ENCODE data around the gene C17orf67. TPM values are rescaled to one million over a fixed set of nuclear protein-coding genes. Genes with fewer than 3 reads are reported as not detected.

C17orf67 gene
- total RNA-seq, 6 donors from 2014 or later: 0.76 to 4.2 (median 1.6) TPM

DNA sequence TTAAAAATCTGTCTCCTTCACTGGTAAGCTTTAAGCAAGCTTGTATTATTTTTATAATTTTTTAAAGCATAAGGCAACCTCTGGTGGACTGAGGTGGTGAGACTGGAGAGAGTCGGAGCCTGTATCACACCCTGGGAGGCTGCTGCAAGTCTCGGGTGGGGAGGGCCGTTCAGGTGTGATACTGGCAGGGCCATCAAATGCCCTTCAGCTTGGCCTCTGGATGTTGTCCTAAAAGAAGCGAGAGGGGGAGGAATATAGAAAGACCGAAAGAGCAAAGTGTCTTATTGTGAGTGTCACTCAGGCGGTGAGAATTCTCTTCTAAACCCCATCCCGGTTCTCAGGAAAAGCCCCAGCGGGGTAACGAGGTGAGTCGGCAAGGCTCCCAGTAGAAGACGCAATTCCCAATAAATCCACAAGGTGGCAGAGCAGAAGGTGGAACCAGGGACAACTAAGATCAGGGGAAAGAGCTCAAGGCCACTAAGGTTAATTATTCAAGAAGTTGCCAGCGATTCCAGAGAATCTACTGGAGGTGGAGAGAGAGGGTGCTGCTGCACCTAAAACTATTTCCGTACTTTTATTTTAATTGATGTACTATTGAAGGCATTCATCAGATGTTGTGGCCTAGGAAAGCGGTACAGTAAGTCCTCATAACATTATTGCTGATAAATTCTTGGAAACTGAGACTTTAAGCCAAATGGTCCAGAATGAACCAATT, 14.1 kb downstream of the C17orf67 start:
- peak; percentile 81 to 90 for ATAC-seq (ENCODE audit: low FRiP score in 2 of 2)
- Histone ChIP-seq H3K4me3 (no peak overlapping the region), H3K27ac (no peak overlapping the region), H3K36me3 (no peaks in the 10 kb centered on the region), H3K4me1 (peaks cover 0 to 11% (median 5%) of the 10 kb centered on the region in 4 donors), H3K9me3 (no peaks in the 10 kb centered on the region), H3K27me3 (no peaks in the 10 kb centered on the region)
- peak in 1 of 2 donors; percentile 66 for DNase-seq
- WGBS, 2 donors: 19 to 22% methylated on average over 14 of the region's 14 CpGs
- TF ChIP-seq, protein P1, sequence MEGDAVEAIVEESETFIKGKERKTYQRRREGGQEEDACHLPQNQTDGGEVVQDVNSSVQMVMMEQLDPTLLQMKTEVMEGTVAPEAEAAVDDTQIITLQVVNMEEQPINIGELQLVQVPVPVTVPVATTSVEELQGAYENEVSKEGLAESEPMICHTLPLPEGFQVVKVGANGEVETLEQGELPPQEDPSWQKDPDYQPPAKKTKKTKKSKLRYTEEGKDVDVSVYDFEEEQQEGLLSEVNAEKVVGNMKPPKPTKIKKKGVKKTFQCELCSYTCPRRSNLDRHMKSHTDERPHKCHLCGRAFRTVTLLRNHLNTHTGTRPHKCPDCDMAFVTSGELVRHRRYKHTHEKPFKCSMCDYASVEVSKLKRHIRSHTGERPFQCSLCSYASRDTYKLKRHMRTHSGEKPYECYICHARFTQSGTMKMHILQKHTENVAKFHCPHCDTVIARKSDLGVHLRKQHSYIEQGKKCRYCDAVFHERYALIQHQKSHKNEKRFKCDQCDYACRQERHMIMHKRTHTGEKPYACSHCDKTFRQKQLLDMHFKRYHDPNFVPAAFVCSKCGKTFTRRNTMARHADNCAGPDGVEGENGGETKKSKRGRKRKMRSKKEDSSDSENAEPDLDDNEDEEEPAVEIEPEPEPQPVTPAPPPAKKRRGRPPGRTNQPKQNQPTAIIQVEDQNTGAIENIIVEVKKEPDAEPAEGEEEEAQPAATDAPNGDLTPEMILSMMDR (IDR thresholded peaks at IDR 0.05): peak; percentile 82 to 90 (median 86)
- no peak for TF ChIP-seq EP300 (IDR thresholded peaks at IDR 0.05)

DNA sequence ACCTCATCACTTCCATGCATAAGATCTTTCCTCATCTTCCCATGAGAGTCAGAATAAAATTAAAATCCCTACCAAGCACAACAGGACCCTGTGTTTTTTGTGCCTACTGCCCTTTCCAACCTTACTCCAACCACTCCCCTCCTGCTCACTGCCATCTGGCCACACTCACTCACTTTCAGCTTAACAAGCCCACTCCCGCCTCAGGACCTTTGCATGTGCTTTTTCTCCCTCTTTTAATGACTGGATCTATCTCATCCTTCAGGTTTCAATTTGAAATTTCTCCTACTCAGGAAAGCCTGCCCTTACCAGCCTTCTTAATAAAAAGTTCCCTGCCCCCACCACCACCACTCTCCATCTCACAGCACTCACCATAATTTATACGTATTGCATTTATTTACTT, 14.7 kb downstream of the C17orf67 start:
- ATAC-seq (ENCODE audit: low FRiP score in 2 of 2): no peak
- WGBS, 2 donors: 90 to 95% methylated on average over 2 of the region's 2 CpGs

DNA sequence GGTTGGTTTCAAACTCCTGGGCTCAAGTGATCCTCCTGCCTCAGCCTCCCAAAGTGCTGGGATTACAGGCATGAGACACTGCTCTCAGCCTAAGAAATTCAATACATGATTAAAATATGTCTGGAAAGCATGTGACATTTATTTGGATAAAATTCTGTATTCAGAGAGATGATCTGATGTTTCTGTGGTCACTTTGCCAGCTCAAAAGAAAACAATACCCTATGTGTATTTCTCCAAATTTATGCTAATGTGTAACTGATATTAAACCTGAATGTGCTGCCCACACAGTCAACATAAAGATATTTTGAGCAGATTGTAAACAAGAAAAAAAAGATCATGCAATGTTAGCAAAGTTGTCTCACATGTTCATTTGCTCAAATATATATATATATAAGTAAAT, 16.7 kb downstream of the C17orf67 start:
- Histone ChIP-seq H3K27me3 (no peaks in the 10 kb centered on the region), H3K9me3 (no peaks in the 10 kb centered on the region), H3K27ac (no peak overlapping the region), H3K36me3 (no peaks in the 10 kb centered on the region), H3K4me1 (peaks cover 0 to 11% (median 5%) of the 10 kb centered on the region in 4 donors), H3K4me3 (no peak overlapping the region)
- DNase-seq (no peak), ATAC-seq (ENCODE audit: low FRiP score in 2 of 2) (no peak)
- no peak for TF ChIP-seq EP300 (IDR thresholded peaks at IDR 0.05)
- TF ChIP-seq, protein P1 (IDR thresholded peaks at IDR 0.05): no peak
- no peak for TF ChIP-seq POLR2A (IDR thresholded peaks at IDR 0.05)
- TF ChIP-seq POLR2AphosphoS5 (IDR thresholded peaks at IDR 0.05): no peak

More for the DNA sequence above, 14.7 kb downstream of the C17orf67 start:
- no peak overlapping the region for H3K4me3 ChIP-seq
- TF ChIP-seq POLR2A (IDR thresholded peaks at IDR 0.05) (no peak), EP300 (IDR thresholded peaks at IDR 0.05) (no peak)
- H3K27me3 ChIP-seq: no peaks in the 10 kb centered on the region
- no peaks in the 10 kb centered on the region for H3K9me3 ChIP-seq
- H3K36me3 ChIP-seq: no peaks in the 10 kb centered on the region
- H3K27ac ChIP-seq: no peak overlapping the region
- DNase-seq: no peak
- H3K4me1 ChIP-seq: peaks cover 0 to 11% (median 5%) of the 10 kb centered on the region in 4 donors

DNA sequence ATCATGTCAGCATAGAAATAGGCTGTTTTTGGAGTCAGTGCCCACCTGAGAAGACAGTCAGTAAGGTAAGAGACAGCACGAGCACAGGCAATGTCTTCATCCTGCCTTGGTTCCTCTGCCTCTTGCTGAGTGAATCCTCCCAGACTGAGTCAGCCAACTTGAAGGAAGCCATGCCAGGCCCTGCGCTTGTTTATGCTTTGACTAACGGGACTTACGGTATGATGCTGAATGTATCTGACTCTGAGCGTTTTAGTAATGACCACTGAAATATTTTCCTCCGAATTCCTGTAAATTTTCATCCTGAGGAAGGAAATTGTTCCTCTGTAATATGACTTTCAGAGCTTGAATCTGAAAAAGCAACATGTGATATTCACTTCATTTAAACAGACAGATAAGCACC, 18.0 kb downstream of the C17orf67 start:
- no peaks in the 10 kb centered on the region for H3K9me3 ChIP-seq
- ATAC-seq (ENCODE audit: low FRiP score in 2 of 2) (no peak), DNase-seq (no peak)
- no peak overlapping the region for H3K4me3 ChIP-seq
- no peaks in the 10 kb centered on the region for H3K27me3 ChIP-seq
- H3K36me3 ChIP-seq: no peaks in the 10 kb centered on the region
- H3K27ac ChIP-seq: no peak overlapping the region
- peaks cover 0 to 7% (median 5%) of the 10 kb centered on the region in 4 donors for H3K4me1 ChIP-seq
- 73 to 82% methylated on average over 6 of the region's 6 CpGs for WGBS, 2 donors
- TF ChIP-seq POLR2A (IDR thresholded peaks at IDR 0.05) (no peak), POLR2AphosphoS5 (IDR thresholded peaks at IDR 0.05) (no peak), EP300 (IDR thresholded peaks at IDR 0.05) (no peak)
- TF ChIP-seq, protein P1 (IDR thresholded peaks at IDR 0.05): no peak

DNA sequence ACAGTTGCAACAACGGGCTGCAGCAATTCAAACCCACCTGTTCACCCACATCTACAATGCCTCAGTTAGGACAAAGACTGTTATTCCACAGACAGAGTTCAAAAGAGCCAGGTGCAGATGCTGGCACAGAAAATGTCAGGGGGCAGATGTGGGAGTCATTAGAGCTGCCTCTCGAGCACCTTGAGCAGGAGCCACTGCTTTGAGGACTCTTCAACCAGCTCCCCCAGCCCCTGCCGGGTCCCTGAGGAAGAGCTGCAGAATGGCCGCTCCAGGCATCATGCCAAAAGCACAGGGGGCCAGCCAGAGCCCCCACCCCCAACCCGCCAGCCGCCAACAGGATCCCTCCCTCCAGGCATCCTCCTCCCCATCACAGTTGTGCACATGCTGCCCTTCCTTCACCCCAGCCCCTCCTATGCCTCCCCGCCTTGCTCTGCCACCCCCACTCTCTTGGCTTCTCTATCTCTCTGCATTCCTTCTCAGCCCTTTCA, 20.8 kb downstream of the C17orf67 start:
- TF ChIP-seq, protein P1 (IDR thresholded peaks at IDR 0.05): no peak
- TF ChIP-seq POLR2AphosphoS5 (IDR thresholded peaks at IDR 0.05) (no peak), POLR2A (IDR thresholded peaks at IDR 0.05) (no peak), EP300 (IDR thresholded peaks at IDR 0.05) (no peak)
- Histone ChIP-seq H3K27me3 (no peaks in the 10 kb centered on the region), H3K4me3 (no peak overlapping the region), H3K27ac (no peak overlapping the region), H3K4me1 (no peaks in the 10 kb centered on the region), H3K9me3 (no peaks in the 10 kb centered on the region), H3K36me3 (no peaks in the 10 kb centered on the region)
- ATAC-seq (ENCODE audit: low FRiP score in 2 of 2): no peak
- DNase-seq: no peak
- 66 to 91% methylated on average over 2 to 7 of the region's 7 CpGs for WGBS, 2 donors
